Endodermal cell (in vitro differentiated cells): ENCODE data around the gene KDM4E. TPM values are rescaled to one million over a fixed set of nuclear protein-coding genes. Genes with fewer than 3 reads are reported as not detected.
A peak's percentile ranks its signal among the peaks of the same experiment; 100 is the strongest.

ENCODE experiments used
- DNase-seq: peaks from one replicate; pipeline ENCODE4 v3.0.0-alpha.2; 2017
- H3K27ac ChIP-seq: 2 replicates; pipeline ENCODE4 v1.5.1; 2013; ENCODE audit warnings: mild to moderate bottlenecking, low read depth, low read length, moderate library complexity
- H3K27me3 ChIP-seq: 2 replicates; pipeline ENCODE4 v1.6.1; 2013; ENCODE audit warnings: mild to moderate bottlenecking, low read length, moderate library complexity; ENCODE audit not compliant: insufficient read depth, control insufficient read depth, poor library complexity, severe bottlenecking
- H3K36me3 ChIP-seq: 2 replicates; pipeline ENCODE4 v1.7.0; 2013; ENCODE audit warnings: mild to moderate bottlenecking, low read length, moderate library complexity; ENCODE audit not compliant: control insufficient read depth, insufficient read depth
- H3K4me1 ChIP-seq: one replicate; pipeline ENCODE4 v1.7.0; 2013; ENCODE audit warnings: low read length; ENCODE audit not compliant: control insufficient read depth, insufficient read depth
- H3K4me3 ChIP-seq: 2 replicates; pipeline ENCODE4 v1.5.1; 2013; ENCODE audit warnings: mild to moderate bottlenecking, low read length, moderate library complexity
- H3K9ac ChIP-seq: 2 replicates; pipeline ENCODE4 v1.6.1; 2013; ENCODE audit warnings: mild to moderate bottlenecking, low read length, moderate library complexity; ENCODE audit not compliant: poor library complexity, severe bottlenecking; ENCODE audit errors: extremely low read depth
- H3K9me3 ChIP-seq: 2 replicates; pipeline ENCODE4 v1.6.1; 2013; ENCODE audit warnings: mild to moderate bottlenecking, low read length, moderate library complexity; ENCODE audit not compliant: control insufficient read depth
- H3K27ac Mint-ChIP-seq: 2 replicates; pipeline ENCODE4 v1.8.0; 2020; ENCODE audit warnings: mixed read lengths
- H3K27me3 Mint-ChIP-seq: 2 replicates; pipeline ENCODE4 v1.8.0; 2021; ENCODE audit warnings: mild to moderate bottlenecking, mixed read lengths; ENCODE audit not compliant: insufficient read depth
- H3K36me3 Mint-ChIP-seq: 2 replicates; pipeline ENCODE4 v1.8.0; 2020; ENCODE audit warnings: low read depth, mixed read lengths
- H3K4me1 Mint-ChIP-seq: 2 replicates; pipeline ENCODE4 v1.8.0; 2020; ENCODE audit warnings: mixed read lengths
- H3K4me3 Mint-ChIP-seq: 2 replicates; pipeline ENCODE4 v1.8.0; 2020; ENCODE audit warnings: mild to moderate bottlenecking, moderate library complexity, mixed read lengths
- H3K9me3 Mint-ChIP-seq: 2 replicates; pipeline ENCODE4 v1.8.0; 2020; ENCODE audit warnings: mild to moderate bottlenecking, mixed read lengths
- CTCF ChIP-seq: fragments of 200-600 bp; sonication (generic); conservative IDR thresholded peaks from 2 replicates; pipeline ENCODE4 v1.5.0; 2021; ENCODE audit warnings: antibody characterized with exemption, mild to moderate bottlenecking
- WGBS, 2 experiments: methylation state at CpG; one replicate each; pipeline versions ENCODE4 v1.1.5 to v1.1.7; 2013; ENCODE audit warnings: missing lambda C conversion rate in 2 of 2, mixed read lengths in 1 of 2; ENCODE audit not compliant: insufficient coverage in 1 of 2, insufficient read length in 1 of 2; 5-methylcytosine and 5-hydroxymethylcytosine counted together
- total RNA-seq, 2 donors: library from RNA; stranded (reverse); fragmentation: NEBNext Ultra II Directional in 1 of 2; extraction: Animal tissue kit (Norgen Biotek cat#: 25700) in 1 of 2; gene quantifications; 2 replicates in 1 of 2; 3 replicates in 1 of 2; pipeline ENCODE4 v1.2.1, GENCODE V29; 2021

The KDM4E gene
- total RNA-seq, 2 donors from 2014 or later: not detected

DNA sequence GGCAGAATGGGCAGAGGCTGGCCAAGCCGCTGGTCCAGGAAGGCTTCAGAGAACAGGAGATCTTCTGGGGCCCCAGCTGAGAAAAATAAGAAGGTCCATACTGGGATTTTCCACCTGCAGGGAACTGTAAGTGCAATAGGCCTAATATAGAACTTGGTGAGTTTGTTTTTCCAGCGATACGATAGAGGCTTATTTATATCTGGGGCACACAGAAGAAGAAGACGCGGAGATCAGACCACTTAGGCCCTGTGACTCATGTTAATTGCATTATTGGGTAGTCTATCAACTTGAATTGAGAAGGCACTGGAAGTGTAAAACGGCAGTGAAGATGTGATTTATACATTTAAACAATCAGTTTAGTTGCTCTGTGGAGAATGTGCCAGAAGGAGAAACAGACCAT, 34.0 kb downstream of the KDM4E start:
- Mint-ChIP-seq H3K27ac (no peak overlapping the region), H3K4me1 (no peaks in the 10 kb centered on the region), H3K27me3 (peaks cover 38% of the 10 kb centered on the region), H3K9me3 (no peaks in the 10 kb centered on the region), H3K36me3 (no peaks in the 10 kb centered on the region), H3K4me3 (no peak overlapping the region)
- no peak overlapping the region for H3K27ac ChIP-seq
- TF ChIP-seq CTCF: no peak
- WGBS, 2 experiments: 82 to 85% methylated on average over 5 to 6 of the region's 6 CpGs
- H3K36me3 ChIP-seq: no peaks in the 10 kb centered on the region
- no peak overlapping the region for H3K9ac ChIP-seq
- no peaks in the 10 kb centered on the region for H3K4me1 ChIP-seq
- H3K27me3 ChIP-seq: peaks cover 50% of the 10 kb centered on the region
- H3K9me3 ChIP-seq: no peaks in the 10 kb centered on the region
- H3K4me3 ChIP-seq: no peak overlapping the region
- no peak for DNase-seq

GRCh38 chr11:95065336-95065735, 40.3 kb downstream of the KDM4E start:
- H3K4me1 ChIP-seq: no peaks in the 10 kb centered on the region
- DNase-seq: no peak
- no peak overlapping the region for H3K4me3 Mint-ChIP-seq

GRCh38 chr11:95066716-95067038, 41.6 kb downstream of the KDM4E start, which contains the start of gene SRSF8:
Gene SRSF8, plus strand, starts transcription at chr11:95066919. Its CDS starts 308 bp downstream, at chr11:95067227.
- WGBS, 2 experiments: 1% methylated on average over 4 of the region's 4 CpGs; no CpG with 5 or more reads in 1 of the 2 experiments
- H3K9me3 Mint-ChIP-seq: no peaks in the 10 kb centered on the region
- TF ChIP-seq CTCF: no peak
- peaks cover 10% of the 10 kb centered on the region for H3K4me1 Mint-ChIP-seq
- DNase-seq: no peak
- Histone ChIP-seq H3K4me1 (no peaks in the 10 kb centered on the region), H3K9me3 (no peaks in the 10 kb centered on the region), H3K4me3 (peak within 1 kb of the TSS; percentile 99), H3K9ac (peak within 1 kb of the TSS; percentile 81), H3K36me3 (no peaks in the 10 kb centered on the region), H3K27ac (peak within 1 kb of the TSS; percentile 76), H3K27me3 (peaks cover 16% of the 10 kb centered on the region)
- peak within 1 kb of the TSS; percentile 90 for H3K4me3 Mint-ChIP-seq
- H3K27ac Mint-ChIP-seq: peak within 1 kb of the TSS; percentile 92
- no peaks in the 10 kb centered on the region for H3K36me3 Mint-ChIP-seq
- H3K27me3 Mint-ChIP-seq: peaks cover 16% of the 10 kb centered on the region

More at GRCh38 chr11:95065336-95065735, 40.3 kb downstream of the KDM4E start:
- peaks cover 29% of the 10 kb centered on the region for H3K27me3 ChIP-seq
- peaks cover 10% of the 10 kb centered on the region for H3K4me1 Mint-ChIP-seq
- TF ChIP-seq CTCF: no peak
- no peaks in the 10 kb centered on the region for H3K9me3 ChIP-seq
- no peak overlapping the region for H3K27ac ChIP-seq
- no peak overlapping the region for H3K27ac Mint-ChIP-seq
- H3K9ac ChIP-seq: no peak overlapping the region
- WGBS, 2 experiments: 100% methylated on average over 1 of the region's 1 CpG; no CpG with 5 or more reads in 1 of the 2 experiments
- H3K36me3 ChIP-seq: no peaks in the 10 kb centered on the region
- H3K36me3 Mint-ChIP-seq: no peaks in the 10 kb centered on the region
- H3K27me3 Mint-ChIP-seq: peaks cover 25% of the 10 kb centered on the region
- H3K4me3 ChIP-seq: no peak overlapping the region
- H3K9me3 Mint-ChIP-seq: no peaks in the 10 kb centered on the region
